ENCODE measurements around the gene GSTO2. TPM values are rescaled to one million over a fixed set of nuclear protein-coding genes. Genes with fewer than 3 reads are reported as not detected.

The GSTO2 gene
- total and polyA plus RNA-seq, 2 of the 4 experiments (the other 2 are of a cell fraction), result 1.4 to 2.3 TPM

GRCh38 chr10:104245066-104245632, 23.8 kb upstream of the GSTO2 start:
- Histone ChIP-seq H2AFZ (replicated peaks; ENCODE audit: low read length, poor library complexity) (no peak overlapping the region), H3K4me1 (ENCODE audit: control insufficient read depth, insufficient read depth, low read length) (no peaks in the 10 kb centered on the region), H2BK15ac (ENCODE audit: low read depth, low read length) (no peak overlapping the region), H4K20me1 (ENCODE audit: insufficient read depth, low read length) (no peaks in the 10 kb centered on the region), H4K8ac (ENCODE audit: low read depth in 2 of 2, low read length in 2 of 2) (no peak overlapping the region), H3K27ac (ENCODE audit: insufficient read depth, low read length) (no peak overlapping the region), H3K4me2 (ENCODE audit: low read depth, low read length) (no peak overlapping the region), H3K18ac (ENCODE audit: low read depth, low read length) (no peak overlapping the region), H2BK20ac (ENCODE audit: low read depth, low read length) (no peak overlapping the region), H3K9ac (ENCODE audit: low read depth, low read length) (no peak overlapping the region), H3K4me3 (ENCODE audit: insufficient read depth, low read depth, low read length) (no peak overlapping the region), H3K4ac (ENCODE audit: low read depth, low read length) (no peak overlapping the region), H4K5ac (ENCODE audit: low read depth, low read length) (no peak overlapping the region), H3K9me1 (ENCODE audit: insufficient read depth, low read length) (no peaks in the 10 kb centered on the region), H3K9me3 (ENCODE audit: control insufficient read depth, insufficient read depth, low read length) (no peaks in the 10 kb centered on the region; the same call in 1 of the 2 replicates), H2BK5ac (ENCODE audit: low read depth, low read length, poor library complexity, severe bottlenecking) (no peak overlapping the region), H4K91ac (ENCODE audit: insufficient read depth, low read depth, low read length) (no peak overlapping the region), H2BK120ac (ENCODE audit: low read depth, low read length) (no peak overlapping the region), H3K23ac (ENCODE audit: low read depth, low read length) (no peak overlapping the region), H3K79me1 (ENCODE audit: low read depth in 1 of 2, low read length in 2 of 2) (no peaks in the 10 kb centered on the region), H3K36me3 (ENCODE audit: control insufficient read depth, insufficient read depth, low read length) (no peaks in the 10 kb centered on the region), H2AK9ac (replicated peaks; ENCODE audit: low read depth, low read length, poor library complexity) (no peak overlapping the region), H3K56ac (ENCODE audit: extremely low read depth, insufficient read depth, low read length) (no peak overlapping the region), H3K27me3 (ENCODE audit: control insufficient read depth, insufficient read depth, low read length) (peaks cover 5% of the 10 kb centered on the region), H3K14ac (replicated peaks; ENCODE audit: low read depth, low read length) (no peak overlapping the region), H2AK5ac (ENCODE audit: low read depth, low read length) (no peak overlapping the region)
- CTCF ChIA-PET, result no interaction called here
- in situ Hi-C loops (cut with MboI; ENCODE audit: low sequenced_read_pairs) (no loop called here), dilution Hi-C loops (cut with HindIII; ENCODE audit: low sequenced_read_pairs, unreplicated experiment) (no loop called here), intact Hi-C loops (cut with micrococcal nuclease) (no loop called here)
- no TSS peak for BruUV-seq (replicated peaks)
- ATAC-seq (ENCODE audit: low read depth) (no peak), DNase-seq (no peak)
- TF ChIP-seq MAZ (IDR thresholded peaks at IDR 0.05; ENCODE audit: borderline replicate concordance, low read depth, low read length), result no peak
- TF ChIP-seq SMC3 (IDR thresholded peaks at IDR 0.05; ENCODE audit: low read depth, low read length), result no peak
- no peak for TF ChIP-seq RFX5 (IDR thresholded peaks at IDR 0.05; ENCODE audit: low read depth, low read length)
- TF ChIP-seq CTCF (conservative IDR thresholded peaks at IDR 0.05; ENCODE audit: low read depth, low read length), result no peak
- TF ChIP-seq BHLHE40 (IDR thresholded peaks at IDR 0.05; ENCODE audit: low read depth, low read length), result no peak
- TF ChIP-seq RCOR1 (IDR thresholded peaks at IDR 0.05; ENCODE audit: insufficient replicate concordance, low read length), result no peak
- TF ChIP-seq MXI1 (IDR thresholded peaks at IDR 0.05; ENCODE audit: borderline replicate concordance, low read depth, low read length), result no peak
- no peak for TF ChIP-seq CEBPB (IDR thresholded peaks at IDR 0.05; ENCODE audit: low read depth, low read length)
- TF ChIP-seq CHD1 (IDR thresholded peaks at IDR 0.05; ENCODE audit: low read depth, low read length), result no peak
- TF ChIP-seq USF2 (IDR thresholded peaks at IDR 0.05; ENCODE audit: low read depth, low read length), result no peak
- TF ChIP-seq MAFK (IDR thresholded peaks at IDR 0.05; ENCODE audit: low read depth, low read length), result no peak
- no peak for TF ChIP-seq NFE2L2 (IDR thresholded peaks at IDR 0.05; ENCODE audit: low read depth, low read length)
- no peak for TF ChIP-seq RAD21 (IDR thresholded peaks at IDR 0.05; ENCODE audit: low read length)
- TF ChIP-seq POLR2A (IDR thresholded peaks at IDR 0.05; ENCODE audit: low read depth, low read length), result no peak
- TF ChIP-seq ELK1 (IDR thresholded peaks at IDR 0.05; ENCODE audit: borderline replicate concordance, low read depth, low read length), result no peak
- TF ChIP-seq FOS (IDR thresholded peaks at IDR 0.05; ENCODE audit: low read depth, low read length), result no peak
- POLR2A ChIA-PET (ENCODE audit: unreplicated experiment), result no interaction called here
- 94% methylated on average over 24 of the region's 34 CpGs; no CpG with 5 or more reads in 1 of the 2 experiments for WGBS, 2 experiments (ENCODE audit: extremely low coverage in 2 of 2, insufficient read length in 1 of 2)

Measured in IMR-90 (cell line).